Coronary artery (tissue), 2 donors: Measurements from ENCODE around the gene CRADD.

Source experiments
- DNase-seq: peaks from one replicate; pipeline ENCODE4 v3.0.0-alpha.2; 2017; ENCODE audit warnings: low spot score
- H3K27ac ChIP-seq, 2 donors: fragments of 200-600 bp; sonication (generic); one replicate each; pipeline ENCODE4 v1.5.1; 2016 to 2019
- H3K4me3 ChIP-seq: fragments of 200-600 bp; sonication (generic); 2 replicates; pipeline ENCODE4 v1.5.1; 2016; ENCODE audit warnings: mild to moderate bottlenecking, moderate library complexity
- CTCF ChIP-seq: fragments of 200-600 bp; sonication (generic); IDR thresholded peaks from one replicate; pipeline ENCODE4 v1.5.1; 2019; ENCODE audit warnings: antibody characterized with exemption

CRADD gene

GRCh38 chr12:93827669-93828068 is 150.5 kb downstream of the CRADD start:
- Histone ChIP-seq H3K27ac (no peak overlapping the region), H3K4me3 (no peak overlapping the region)
- DNase-seq: no peak
- no peak for TF ChIP-seq CTCF

GRCh38 chr12:93829016-93829415 is 151.8 kb downstream of the CRADD start:
- peak overlapping the region; percentile 32 to 39 for H3K27ac ChIP-seq
- DNase-seq: no peak
- no peak for TF ChIP-seq CTCF
- H3K4me3 ChIP-seq: no peak overlapping the region

GRCh38 chr12:93831374-93831773 is 154.2 kb downstream of the CRADD start:
- no peak overlapping the region for H3K27ac ChIP-seq
- no peak for DNase-seq
- TF ChIP-seq CTCF: no peak

GRCh38 chr12:93832131-93832530 is 155.0 kb downstream of the CRADD start:
- TF ChIP-seq CTCF: no peak
- no peak overlapping the region for H3K4me3 ChIP-seq
- no peak overlapping the region for H3K27ac ChIP-seq
- no peak for DNase-seq

More at GRCh38 chr12:93831374-93831773, 154.2 kb downstream of the CRADD start:
- no peak overlapping the region for H3K4me3 ChIP-seq

- TF ChIP-seq CTCF: no peak
- H3K4me3 ChIP-seq: no peak overlapping the region
- no peak for DNase-seq
- H3K27ac ChIP-seq: no peak overlapping the region
Observed at GRCh38 chr12:93833946-93834345, 156.8 kb downstream of the CRADD start.

GRCh38 chr12:93836620-93837260 is 159.6 kb downstream of the CRADD start:
- no peak for DNase-seq
- TF ChIP-seq CTCF: no peak
- H3K27ac ChIP-seq: no peak overlapping the region

GRCh38 chr12:93838193-93838592 is 161.0 kb downstream of the CRADD start:
- Histone ChIP-seq H3K27ac (no peak overlapping the region), H3K4me3 (no peak overlapping the region)
- no peak for TF ChIP-seq CTCF
- DNase-seq: no peak

More at GRCh38 chr12:93836620-93837260, 159.6 kb downstream of the CRADD start:
- no peak overlapping the region for H3K4me3 ChIP-seq
